ENCODE results near the gene EFCAB11.

EFCAB11 gene

DNA sequence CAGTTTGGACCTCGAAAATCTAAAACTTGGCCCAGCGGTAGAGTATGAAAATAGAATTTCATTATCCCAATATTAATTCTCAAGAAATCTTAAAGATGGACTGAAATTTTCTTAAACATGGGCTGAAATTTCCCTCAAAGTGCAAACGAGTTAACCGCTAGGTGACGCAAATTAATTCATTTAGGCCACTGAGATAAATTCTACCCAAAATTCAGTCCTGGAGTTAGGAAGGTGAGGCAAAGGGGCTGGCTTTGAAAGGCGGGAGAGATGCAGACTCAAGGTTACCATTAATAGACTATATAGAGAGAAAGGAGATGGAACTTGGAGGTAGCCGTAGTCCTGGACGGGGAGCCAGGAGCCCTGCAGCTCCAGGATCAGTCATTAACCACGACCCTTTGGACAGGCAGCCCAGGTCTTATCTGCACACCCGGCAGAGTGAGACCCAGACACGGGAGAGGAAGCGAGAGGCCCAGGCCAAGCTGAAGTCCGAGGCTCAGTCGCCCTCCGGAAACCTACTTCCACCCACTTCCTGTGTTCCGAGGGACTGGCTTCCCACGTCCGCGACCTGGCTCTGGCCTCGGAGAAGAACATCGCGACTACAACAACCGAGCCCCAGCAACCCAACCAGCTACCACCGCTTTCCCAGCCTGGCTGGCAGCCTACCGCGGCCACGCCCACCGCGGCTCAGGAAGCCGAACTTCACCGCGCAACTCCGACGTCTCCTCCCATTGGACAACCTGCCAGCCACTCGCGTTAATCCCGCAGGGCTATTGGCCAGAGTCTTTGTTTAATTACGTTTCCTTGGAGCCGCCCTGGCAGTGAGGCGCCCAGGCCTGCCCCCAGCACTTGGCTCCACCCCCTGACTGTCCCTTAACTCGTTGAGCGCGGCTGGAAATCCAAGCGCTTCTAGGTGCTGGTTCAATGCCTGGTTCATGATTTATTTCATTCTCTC, at the start of gene EFCAB11:
EFCAB11 (minus strand) TSS at position 661 of the 952 bp plus-strand sequence; CDS start at position 591, 70 bp downstream.
- Histone ChIP-seq H4K20me1 (ENCODE audit: control insufficient read depth, insufficient read depth, low read depth, low read length) (no peaks in the 10 kb centered on the region), H3K9me2 (replicated peaks; ENCODE audit: control insufficient read depth, low read length) (no peaks in the 10 kb centered on the region), H3K4me3 (ENCODE audit: low read length) (peak within 1 kb of the TSS; percentile 82), H3K4me1 (ENCODE audit: control insufficient read depth, low read length) (peaks cover 25% of the 10 kb centered on the region), H3K36me3 (ENCODE audit: control insufficient read depth, low read length) (peaks cover 38% of the 10 kb centered on the region), H3K4me2 (ENCODE audit: low read length) (peak within 1 kb of the TSS; percentile 98), H3F3A (ENCODE audit: control insufficient read depth, insufficient read depth) (peaks cover 6% of the 10 kb centered on the region; the same call in 1 of the 2 replicates), H3K9me3 (ENCODE audit: control insufficient read depth, insufficient read depth, low read length) (peaks cover 15% of the 10 kb centered on the region), H3K79me2 (ENCODE audit: control insufficient read depth, low read length) (peaks cover 42% of the 10 kb centered on the region), H3K27me3 (ENCODE audit: control insufficient read depth, low read length) (no peaks in the 10 kb centered on the region), H3K27ac (ENCODE audit: low read depth, low read length) (peak within 1 kb of the TSS; percentile 74)
- TF ChIP-seq EZH2phosphoT487 (IDR thresholded peaks at IDR 0.05; ENCODE audit: borderline replicate concordance, low read length) (no peak), CTCF (IDR thresholded peaks at IDR 0.05; ENCODE audit: low read depth, low read length, poor library complexity, severe bottlenecking) (peak; percentile 54)

- H3F3A ChIP-seq (ENCODE audit: control insufficient read depth, insufficient read depth): no peaks in the 10 kb centered on the region
- TF ChIP-seq EZH2phosphoT487 (IDR thresholded peaks at IDR 0.05; ENCODE audit: borderline replicate concordance, low read length) (no peak), CTCF (IDR thresholded peaks at IDR 0.05; ENCODE audit: low read depth, low read length, poor library complexity, severe bottlenecking) (no peak)
- no peaks in the 10 kb centered on the region for H3K9me3 ChIP-seq (ENCODE audit: control insufficient read depth, insufficient read depth, low read length)
- H3K4me2 ChIP-seq (ENCODE audit: low read length): no peak overlapping the region
- H3K27me3 ChIP-seq (ENCODE audit: control insufficient read depth, low read length): no peaks in the 10 kb centered on the region
- no peak overlapping the region for H3K4me3 ChIP-seq (ENCODE audit: low read length)
- no peak overlapping the region for H3K27ac ChIP-seq (ENCODE audit: low read depth, low read length)
- no peaks in the 10 kb centered on the region for H3K79me2 ChIP-seq (ENCODE audit: control insufficient read depth, low read length)
- no peaks in the 10 kb centered on the region for H3K4me1 ChIP-seq (ENCODE audit: control insufficient read depth, low read length)
- H3K36me3 ChIP-seq (ENCODE audit: control insufficient read depth, low read length): peaks cover 59% of the 10 kb centered on the region
- no peaks in the 10 kb centered on the region for H3K9me2 ChIP-seq (replicated peaks; ENCODE audit: control insufficient read depth, low read length)
- H4K20me1 ChIP-seq (ENCODE audit: control insufficient read depth, insufficient read depth, low read depth, low read length): no peaks in the 10 kb centered on the region
Measured at GRCh38 chr14:90003526-90004307, 49.2 kb upstream of the EFCAB11 start.

- no peaks in the 10 kb centered on the region for H3K27me3 ChIP-seq (ENCODE audit: control insufficient read depth, low read length)
- no peaks in the 10 kb centered on the region for H3F3A ChIP-seq (ENCODE audit: control insufficient read depth, insufficient read depth)
- H3K4me2 ChIP-seq (ENCODE audit: low read length): no peak overlapping the region
- H3K4me1 ChIP-seq (ENCODE audit: control insufficient read depth, low read length): no peaks in the 10 kb centered on the region
- H3K79me2 ChIP-seq (ENCODE audit: control insufficient read depth, low read length): no peaks in the 10 kb centered on the region
- H3K36me3 ChIP-seq (ENCODE audit: control insufficient read depth, low read length): peaks cover 62% of the 10 kb centered on the region
- H3K4me3 ChIP-seq (ENCODE audit: low read length): no peak overlapping the region
- no peak overlapping the region for H3K27ac ChIP-seq (ENCODE audit: low read depth, low read length)
- H4K20me1 ChIP-seq (ENCODE audit: control insufficient read depth, insufficient read depth, low read depth, low read length): no peaks in the 10 kb centered on the region
- H3K9me3 ChIP-seq (ENCODE audit: control insufficient read depth, insufficient read depth, low read length): no peaks in the 10 kb centered on the region
- TF ChIP-seq CTCF (IDR thresholded peaks at IDR 0.05; ENCODE audit: low read depth, low read length, poor library complexity, severe bottlenecking): no peak
- no peaks in the 10 kb centered on the region for H3K9me2 ChIP-seq (replicated peaks; ENCODE audit: control insufficient read depth, low read length)
Measured at GRCh38 chr14:90000935-90001334, 46.4 kb upstream of the EFCAB11 start.
